ENCODE measurements around the gene PARP12.
"Not testable (repeated sequence)": the region's sequence is repeated elsewhere in the genome, so short reads cannot be mapped to it uniquely, and the experiment has no call there.

The PARP12 gene, protein sequence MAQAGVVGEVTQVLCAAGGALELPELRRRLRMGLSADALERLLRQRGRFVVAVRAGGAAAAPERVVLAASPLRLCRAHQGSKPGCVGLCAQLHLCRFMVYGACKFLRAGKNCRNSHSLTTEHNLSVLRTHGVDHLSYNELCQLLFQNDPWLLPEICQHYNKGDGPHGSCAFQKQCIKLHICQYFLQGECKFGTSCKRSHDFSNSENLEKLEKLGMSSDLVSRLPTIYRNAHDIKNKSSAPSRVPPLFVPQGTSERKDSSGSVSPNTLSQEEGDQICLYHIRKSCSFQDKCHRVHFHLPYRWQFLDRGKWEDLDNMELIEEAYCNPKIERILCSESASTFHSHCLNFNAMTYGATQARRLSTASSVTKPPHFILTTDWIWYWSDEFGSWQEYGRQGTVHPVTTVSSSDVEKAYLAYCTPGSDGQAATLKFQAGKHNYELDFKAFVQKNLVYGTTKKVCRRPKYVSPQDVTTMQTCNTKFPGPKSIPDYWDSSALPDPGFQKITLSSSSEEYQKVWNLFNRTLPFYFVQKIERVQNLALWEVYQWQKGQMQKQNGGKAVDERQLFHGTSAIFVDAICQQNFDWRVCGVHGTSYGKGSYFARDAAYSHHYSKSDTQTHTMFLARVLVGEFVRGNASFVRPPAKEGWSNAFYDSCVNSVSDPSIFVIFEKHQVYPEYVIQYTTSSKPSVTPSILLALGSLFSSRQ

GRCh38 chr7:140062528-140063299, at the start of gene PARP12:
PARP12 (minus strand) TSS chr7:140062951; CDS start chr7:140062847, 104 bp downstream.
- DNase-seq (ENCODE audit: low read depth): peak; percentile 87

DNA sequence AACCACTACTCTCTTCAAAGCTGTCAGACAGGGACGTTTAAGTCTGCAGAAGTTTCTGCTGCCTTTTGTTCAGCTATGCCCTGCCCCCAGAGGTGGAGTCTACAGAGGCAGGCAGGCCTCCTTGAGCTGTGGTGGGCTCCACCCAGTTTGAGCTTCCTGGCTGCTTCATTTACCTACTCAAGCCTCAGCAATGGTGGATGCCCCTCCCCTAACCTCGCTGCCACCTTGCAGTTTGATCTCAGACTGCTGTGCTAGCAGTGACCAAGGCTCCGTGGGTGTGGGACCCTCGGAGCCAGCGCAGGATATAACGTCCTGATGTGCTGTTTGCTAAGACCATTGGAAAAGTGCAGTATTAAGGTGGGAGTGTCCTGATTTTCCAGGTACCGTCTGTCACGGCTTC, 46.0 kb upstream of the PARP12 start:
- DNase-seq (ENCODE audit: low read depth): not testable (repeated sequence)

- no peak for DNase-seq (ENCODE audit: low read depth)
These were observed 33.7 kb upstream of the PARP12 start for GRCh38 chr7:140096459-140096858.

DNA sequence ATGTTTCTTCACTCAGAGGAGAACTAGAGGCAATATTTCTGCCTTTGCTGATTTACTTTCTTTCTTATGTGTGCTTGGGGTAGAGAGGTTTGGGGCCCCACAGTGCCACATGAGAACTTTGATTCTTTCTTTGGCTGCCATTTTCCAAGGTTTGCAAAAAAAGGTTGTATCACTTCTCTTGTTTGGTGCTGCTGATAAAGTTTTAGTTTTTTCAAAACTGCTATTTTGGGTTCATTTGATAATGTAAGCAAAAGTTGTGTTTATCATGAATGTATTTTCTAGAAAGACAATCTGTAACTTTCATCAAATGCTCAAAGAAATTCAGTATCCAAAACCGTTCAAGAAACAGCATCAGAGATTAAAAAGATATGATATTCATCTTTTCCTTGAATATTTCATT, 30.6 kb upstream of the PARP12 start:
- no peak for DNase-seq (ENCODE audit: low read depth)

DNA sequence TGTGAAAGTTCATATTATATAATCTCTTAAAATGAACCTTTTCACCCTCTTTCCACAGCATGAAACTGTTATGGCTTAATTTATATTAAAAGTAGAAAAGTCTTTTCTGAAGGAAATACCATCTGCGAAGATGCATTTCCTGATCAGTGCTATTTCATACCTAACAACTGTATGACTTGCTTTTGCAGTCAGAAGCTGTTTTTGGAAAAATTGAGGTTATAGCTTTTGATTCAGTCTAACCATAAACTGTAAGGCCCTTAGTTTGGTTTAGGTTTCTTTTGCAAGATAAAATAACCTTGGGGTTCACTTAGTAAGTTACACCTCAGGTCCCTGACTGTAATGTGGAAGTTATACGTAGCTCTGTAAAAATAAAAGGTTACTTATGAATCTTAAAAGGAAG, 22.7 kb upstream of the PARP12 start:
- DNase-seq (ENCODE audit: low read depth): no peak

- DNase-seq (ENCODE audit: low read depth): no peak
These were observed 22.2 kb upstream of the PARP12 start for GRCh38 chr7:140084972-140085371.

- no peak for DNase-seq (ENCODE audit: low read depth)
These were observed 21.4 kb upstream of the PARP12 start for GRCh38 chr7:140084142-140084655.

DNA sequence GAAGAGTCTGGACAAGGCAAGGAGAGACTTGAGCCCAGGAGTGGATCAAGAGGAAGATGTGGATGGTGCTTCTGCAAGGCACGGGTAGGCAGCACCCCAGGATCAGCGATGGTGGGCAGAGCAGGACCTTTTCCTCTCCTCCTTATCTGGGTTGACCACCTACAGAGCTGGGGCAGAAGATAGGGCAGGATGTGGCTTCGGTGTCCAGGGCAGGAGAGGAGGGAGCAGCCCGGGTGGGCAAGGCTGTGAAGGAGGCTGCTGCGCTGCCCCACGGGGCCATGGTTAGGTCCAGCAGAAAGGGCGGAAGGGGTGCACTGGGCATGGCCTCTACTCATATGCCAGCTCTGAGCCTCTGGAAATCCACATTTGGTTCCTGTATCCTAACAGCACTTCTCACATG, 20.0 kb upstream of the PARP12 start:
- no peak for DNase-seq (ENCODE audit: low read depth)

GRCh38 chr7:140081774-140082425, 19.1 kb upstream of the PARP12 start:
- DNase-seq (ENCODE audit: low read depth): no peak

DNA sequence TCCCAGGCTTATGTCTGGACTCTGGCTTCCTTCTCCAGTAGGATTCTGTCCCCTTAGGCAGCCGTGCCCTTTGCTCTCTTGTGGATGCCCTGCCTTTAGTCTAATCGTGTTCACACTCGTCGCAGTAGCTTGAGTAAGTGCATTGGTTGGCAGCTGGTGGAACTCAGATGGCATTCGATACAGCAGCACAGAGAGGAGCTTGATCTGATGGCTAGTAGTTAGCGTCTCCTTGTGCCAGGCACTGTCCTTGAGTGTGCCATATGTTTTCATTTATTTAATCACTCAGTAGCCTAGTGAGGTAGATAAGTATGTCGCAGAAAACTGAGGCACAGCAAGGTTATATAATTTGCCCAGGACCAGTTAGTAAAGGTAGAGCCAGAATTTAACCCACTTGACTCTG, 18.2 kb upstream of the PARP12 start:
- no peak for DNase-seq (ENCODE audit: low read depth)

DNA sequence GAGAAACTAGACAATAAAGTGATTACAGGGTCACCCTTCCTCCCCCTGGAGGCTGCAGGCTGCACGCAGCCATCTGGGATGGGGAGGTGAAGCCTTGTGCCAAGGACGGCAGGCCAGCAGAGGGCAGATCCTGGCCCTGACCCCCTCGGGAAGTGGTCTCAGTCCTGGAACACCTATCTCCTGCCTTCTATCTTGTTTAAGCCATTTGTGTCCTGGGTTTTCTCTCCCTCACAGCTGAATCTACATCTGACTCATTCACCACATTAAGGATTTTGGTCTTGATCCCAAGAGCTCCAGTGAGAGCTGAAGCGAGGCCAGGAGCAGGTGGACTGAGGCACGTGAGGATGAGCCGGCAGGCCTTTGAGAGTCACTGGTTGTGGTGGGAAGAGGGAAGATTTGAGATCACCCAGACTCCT, 16.4 kb upstream of the PARP12 start:
- DNase-seq (ENCODE audit: low read depth): no peak

DNA sequence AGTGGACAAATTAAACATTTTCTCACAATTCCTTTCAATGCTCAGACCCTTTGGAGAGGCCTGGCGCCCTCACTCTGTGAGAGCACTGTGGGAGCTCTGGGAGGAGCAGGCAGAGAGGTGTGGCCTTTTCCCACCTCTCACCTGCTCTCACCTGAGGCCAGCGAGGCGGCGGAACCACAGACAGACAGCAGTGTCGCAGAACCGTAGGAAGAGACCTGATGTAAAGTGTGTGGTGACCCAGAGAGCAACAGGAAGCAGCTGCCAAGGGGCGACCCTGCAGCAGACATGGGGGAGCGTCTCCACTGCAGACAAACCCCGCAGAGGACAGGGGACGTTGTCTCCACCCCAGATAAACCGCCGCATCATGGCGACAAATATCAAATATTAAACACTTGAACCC, 15.6 kb upstream of the PARP12 start:
- no peak for DNase-seq (ENCODE audit: low read depth)

DNA sequence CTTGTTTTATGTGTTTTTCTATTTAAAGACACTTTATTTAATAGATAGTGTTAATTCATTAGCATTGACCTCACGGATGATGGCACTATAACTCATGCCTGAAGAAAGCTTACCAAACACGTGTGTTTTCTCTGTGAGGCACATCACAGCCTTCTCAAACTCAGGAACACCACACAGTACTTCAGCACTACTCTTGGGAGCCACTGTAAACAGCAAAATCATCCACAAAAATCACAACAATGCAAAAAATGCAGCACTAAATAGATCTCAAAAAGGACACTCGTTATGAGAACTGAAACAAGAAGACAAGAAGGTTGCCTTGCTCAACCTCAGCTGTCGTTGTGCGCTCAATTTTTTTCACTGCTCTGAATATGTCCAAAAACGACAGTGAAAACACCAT, 12.0 kb upstream of the PARP12 start:
- DNase-seq (ENCODE audit: low read depth): no peak

DNA sequence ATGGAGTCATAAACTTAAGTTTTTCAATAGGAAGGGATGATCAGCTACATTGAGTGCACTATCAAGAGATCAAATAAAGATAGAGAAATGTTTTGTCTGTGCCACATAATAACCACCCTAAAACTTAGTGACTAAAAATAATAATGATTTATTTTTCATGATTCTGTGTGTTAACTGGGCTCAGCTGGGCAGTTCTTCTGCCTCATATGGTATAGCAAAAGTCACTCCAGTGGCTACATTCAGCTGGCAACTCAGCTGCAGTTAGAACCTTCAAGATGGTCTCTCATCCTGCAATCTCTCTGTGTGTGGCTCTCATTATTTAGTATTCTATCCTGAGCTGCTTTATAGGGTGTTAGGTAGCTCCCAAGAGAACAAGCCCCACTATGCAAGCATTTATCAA, 7.8 kb upstream of the PARP12 start:
- DNase-seq (ENCODE audit: low read depth): no peak

DNA sequence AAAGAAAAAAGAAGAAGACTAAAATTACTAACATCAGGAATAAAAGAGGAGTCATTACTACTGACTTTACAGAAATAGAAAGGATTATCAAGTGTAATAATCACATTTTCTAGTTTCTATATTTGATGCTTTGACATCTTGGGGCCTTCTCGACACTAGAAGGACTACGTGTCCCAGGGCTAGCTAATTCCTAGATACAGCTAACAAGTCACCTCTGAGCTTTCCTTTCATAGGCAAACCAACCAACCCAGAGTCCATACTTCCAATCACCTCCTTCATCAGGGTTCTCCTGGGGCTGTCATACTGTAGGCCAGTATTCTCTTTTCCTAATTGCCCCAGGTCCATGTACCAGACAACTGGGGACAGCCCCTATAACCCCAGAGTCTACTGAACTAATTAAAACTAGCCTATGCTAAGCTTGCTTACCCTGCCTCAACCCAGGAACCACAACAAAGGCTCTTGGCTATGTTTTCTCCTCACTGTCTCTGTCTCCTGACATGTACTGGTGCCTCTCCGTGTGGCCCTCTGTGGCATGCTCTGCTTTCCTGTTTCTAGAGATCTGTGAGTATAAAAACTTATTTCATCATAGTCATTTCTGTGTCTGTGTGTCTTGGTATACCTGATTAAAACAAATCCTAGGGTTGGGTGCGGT, 6.7 kb upstream of the PARP12 start:
- no peak for DNase-seq (ENCODE audit: low read depth)

DNA sequence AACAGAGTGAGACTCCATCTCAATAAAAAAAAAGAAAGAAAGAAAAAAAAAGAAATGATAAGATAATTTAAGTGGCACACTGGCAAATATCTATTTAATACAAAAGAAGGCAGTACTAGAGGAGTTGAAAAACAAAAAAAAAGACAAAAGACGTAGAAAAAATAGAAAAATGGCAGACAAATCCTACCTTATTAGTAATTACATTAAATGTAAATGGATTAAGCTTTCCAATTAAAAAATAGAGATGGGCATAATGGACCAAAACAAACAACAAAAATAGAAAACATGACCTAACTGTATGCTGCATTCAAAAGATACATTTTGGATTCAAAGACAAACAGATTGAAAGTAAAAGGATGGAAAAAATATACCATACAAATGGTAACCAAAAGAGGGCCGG, 5.3 kb upstream of the PARP12 start:
- no peak for DNase-seq (ENCODE audit: low read depth)

DNA sequence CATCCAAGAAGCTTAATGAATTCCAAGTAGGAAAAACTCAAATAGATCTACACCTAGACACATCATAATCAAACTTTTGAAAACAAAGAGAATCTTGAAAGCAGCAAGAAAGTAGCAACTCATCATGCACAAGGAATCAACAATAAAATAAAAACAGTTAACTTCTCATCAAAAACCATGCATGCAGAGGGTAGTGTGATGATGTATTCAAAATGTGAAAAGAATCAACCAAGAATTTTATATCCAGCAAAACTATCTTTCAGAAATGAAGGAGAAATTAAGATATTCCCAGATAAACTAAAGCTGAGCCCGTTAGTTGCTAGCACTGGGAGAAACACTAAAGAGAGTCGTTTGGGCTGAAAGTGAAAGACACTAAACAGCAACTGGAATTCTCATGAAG, 4.3 kb upstream of the PARP12 start:
- no peak for DNase-seq (ENCODE audit: low read depth)

DNA sequence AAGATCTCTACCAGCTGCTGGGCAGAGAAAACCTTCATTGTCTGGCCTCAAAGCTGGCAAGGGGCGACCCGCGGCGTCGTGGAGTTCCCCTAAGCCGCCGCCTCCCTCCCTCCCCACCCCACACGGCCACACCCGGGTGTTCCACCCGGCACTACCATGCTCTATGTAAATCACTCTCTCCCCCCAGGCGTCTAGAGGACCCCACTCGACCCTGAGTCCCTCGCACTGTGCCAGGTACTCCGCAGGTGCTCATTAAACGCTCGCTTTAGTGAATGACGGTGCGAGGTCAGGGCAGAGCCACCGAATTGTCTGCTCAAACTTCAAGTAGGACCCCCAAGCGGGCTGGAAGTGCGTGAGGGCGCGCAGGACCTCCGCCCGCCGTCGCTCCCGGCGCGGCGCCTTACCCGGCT, 628 bp downstream of the PARP12 start:
- DNase-seq (ENCODE audit: low read depth): peak; percentile 45

GRCh38 chr7:140061607-140061930, 1.2 kb downstream of the PARP12 start:
- no peak for DNase-seq (ENCODE audit: low read depth)

- DNase-seq (ENCODE audit: low read depth): no peak
These were observed 1.8 kb downstream of the PARP12 start for GRCh38 chr7:140060788-140061606.

GRCh38 chr7:140060243-140060630, 2.5 kb downstream of the PARP12 start:
- no peak for DNase-seq (ENCODE audit: low read depth)

Measured in stimulated activated CD8-positive, alpha-beta memory T cell treated with anti-CD3 and anti-CD28 coated beads, Interleukin-12 subunit alpha, Interleukin-12 subunit beta, amount 100 ng/mL, for 4 hours (primary cell).